CD8-positive, alpha-beta memory T cell (primary cell): Measurements from ENCODE around the gene DCAF8. TPM values are rescaled to one million over a fixed set of nuclear protein-coding genes. Genes with fewer than 3 reads are reported as not detected.
A peak's percentile ranks its signal among the peaks of the same experiment; 100 is the strongest.

Experiments
- CTCF ChIA-PET: fragments of 350-600 bp; sonication (Branson Sonifier 250); formaldehyde crosslinking; loops from one replicate; lab custom pipeline; 2021; ENCODE audit warnings: antibody characterized with exemption; lab: Charles Lee
- POLR2A ChIA-PET: fragments of 350-600 bp; sonication (Branson Sonifier 250); formaldehyde crosslinking; loops from one replicate; lab custom pipeline; 2021; ENCODE audit warnings: antibody characterized with exemption; lab: Charles Lee
- DNase-seq, 5 donors: peaks; one replicate each; pipeline versions ENCODE4 v3.0.0 to v3.0.0-alpha.2; 2020 to 2022; ENCODE audit warnings: mixed read lengths in 1 of 5
- H3K27ac ChIP-seq: one replicate; pipeline ENCODE4 v1.7.0; 2013; ENCODE audit warnings: low read depth, mild to moderate bottlenecking, low read length, moderate library complexity
- H3K27me3 ChIP-seq: 2 replicates; pipeline ENCODE4 v1.7.0; 2013; ENCODE audit warnings: low read length, mild to moderate bottlenecking; ENCODE audit not compliant: insufficient read depth, poor library complexity, severe bottlenecking
- H3K36me3 ChIP-seq: 2 replicates; pipeline ENCODE4 v1.7.0; 2013; ENCODE audit warnings: mild to moderate bottlenecking, low read length, moderate library complexity; ENCODE audit not compliant: insufficient read depth
- H3K4me1 ChIP-seq: 2 replicates; pipeline ENCODE4 v1.7.0; 2013; ENCODE audit warnings: mild to moderate bottlenecking, low read length, moderate library complexity; ENCODE audit not compliant: insufficient read depth
- H3K4me3 ChIP-seq: 2 replicates; pipeline ENCODE4 v1.7.0; 2013; ENCODE audit warnings: mild to moderate bottlenecking, low read length
- H3K9me3 ChIP-seq: 2 replicates; pipeline ENCODE4 v1.7.0; 2013; ENCODE audit warnings: mild to moderate bottlenecking, low read length
- H3K27ac Mint-ChIP-seq, 8 donors: one replicate each; pipeline ENCODE4 v1.8.0; 2020 to 2021; ENCODE audit warnings: mixed read lengths in 8 of 8, mild to moderate bottlenecking in 6 of 8, inconsistent platforms in 3 of 8, moderate library complexity in 3 of 8
- H3K27me3 Mint-ChIP-seq, 2 donors: one replicate each; pipeline ENCODE4 v1.8.0; 2020 to 2021; ENCODE audit warnings: mixed read lengths in 2 of 2, mild to moderate bottlenecking in 1 of 2, moderate library complexity in 1 of 2
- H3K36me3 Mint-ChIP-seq, 3 donors: one replicate each; pipeline ENCODE4 v1.8.0; 2020 to 2021; ENCODE audit warnings: mixed read lengths in 3 of 3, inconsistent platforms in 1 of 3, mild to moderate bottlenecking in 1 of 3
- H3K4me1 Mint-ChIP-seq, 3 donors: one replicate each; pipeline ENCODE4 v1.8.0; 2020 to 2021; ENCODE audit warnings: mixed read lengths in 3 of 3, inconsistent platforms in 1 of 3, mild to moderate bottlenecking in 1 of 3
- H3K4me3 Mint-ChIP-seq, 7 donors: one replicate each; pipeline ENCODE4 v1.8.0; 2020 to 2021; ENCODE audit warnings: mixed read lengths in 7 of 7, mild to moderate bottlenecking in 6 of 7, moderate library complexity in 4 of 7, inconsistent platforms in 2 of 7
- H3K9me3 Mint-ChIP-seq, 5 donors: one replicate each; pipeline ENCODE4 v1.8.0; 2020 to 2022; ENCODE audit warnings: mixed read lengths in 5 of 5, mild to moderate bottlenecking in 3 of 5, moderate library complexity in 2 of 5, inconsistent platforms in 1 of 5
- polyA plus RNA-seq: library from polyadenylated mRNA; unstranded; fragments of 300-500 nt; fragmentation: Illumina TruSeq; gene quantifications from one replicate; pipeline ENCODE4 v1.2.3, GENCODE V29; 2021
- total RNA-seq, 2 experiments: library from RNA; stranded (reverse); gene quantifications; one replicate each; pipeline ENCODE4 v1.2.3, GENCODE V29; 2021

DCAF8 gene
- 10 to 100 TPM; 95.6 to 97.0 TPM for total RNA-seq
- polyA plus RNA-seq, result 54.2 TPM

GRCh38 chr1:160261893-160262794 lies at the start of gene DCAF8:
Gene DCAF8, minus strand, starts transcription at chr1:160262549. Its CDS starts 18,541 bp downstream, at chr1:160244008.
- Mint-ChIP-seq H3K36me3 (peaks cover 3 to 30% (median 5%) of the 10 kb centered on the region in 3 donors), H3K27ac (peak within 1 kb of the TSS; percentile 96 to 100 (median 98)), H3K27me3 (peaks cover 0 to 6% of the 10 kb centered on the region in 2 donors), H3K9me3 (no peaks in the 10 kb centered on the region), H3K4me1 (peaks cover 36 to 56% (median 50%) of the 10 kb centered on the region in 3 donors), H3K4me3 (peak within 1 kb of the TSS; percentile 90 to 100 (median 97))
- no peaks in the 10 kb centered on the region for H3K27me3 ChIP-seq
- H3K36me3 ChIP-seq, result no peaks in the 10 kb centered on the region
- peak within 1 kb of the TSS; percentile 92 for H3K27ac ChIP-seq
- H3K4me1 ChIP-seq, result peaks cover 33% of the 10 kb centered on the region
- CTCF ChIA-PET, result interaction anchor here (0.8 to 6.4 kb wide), 6 partner anchors 10 to 176 kb away, joined by 3 to 35 read pairs (median 6); partner anchors contain the start of gene PEX19
- POLR2A ChIA-PET, result interaction anchor here (0.7 to 2.2 kb wide), 10 partner anchors 10 to 856 kb away, joined by 3 to 35 read pairs (median 4); partner anchors contain the start of genes IGSF8, NIT1, PEA15 and PEX19
- peak within 1 kb of the TSS; percentile 83 for H3K4me3 ChIP-seq
- peak; percentile 95 to 99 (median 96) for DNase-seq
- H3K9me3 ChIP-seq, result no peaks in the 10 kb centered on the region

GRCh38 chr1:160309571-160309970 lies 47.2 kb upstream of the DCAF8 start:
- Histone ChIP-seq H3K36me3 (peaks cover 79% of the 10 kb centered on the region), H3K9me3 (no peaks in the 10 kb centered on the region), H3K4me3 (no peak overlapping the region), H3K4me1 (no peaks in the 10 kb centered on the region), H3K27ac (no peak overlapping the region), H3K27me3 (no peaks in the 10 kb centered on the region)
- Mint-ChIP-seq H3K27ac (peak overlapping the region in 3 of 8 donors; percentile 38 to 58 (median 49)), H3K4me3 (no peak overlapping the region), H3K36me3 (peaks cover 18 to 93% (median 31%) of the 10 kb centered on the region in 3 donors), H3K9me3 (no peaks in the 10 kb centered on the region), H3K27me3 (no peaks in the 10 kb centered on the region), H3K4me1 (peaks cover 0 to 1% (median 0%) of the 10 kb centered on the region in 3 donors)
- ChIA-PET CTCF (no interaction called here), POLR2A (no interaction called here)
- DNase-seq, result no peak

- peaks cover 0 to 1% (median 0%) of the 10 kb centered on the region in 3 donors for H3K4me1 Mint-ChIP-seq
- no peak for DNase-seq
- peaks cover 17 to 91% (median 30%) of the 10 kb centered on the region in 3 donors for H3K36me3 Mint-ChIP-seq
- H3K9me3 ChIP-seq, result no peaks in the 10 kb centered on the region
- POLR2A ChIA-PET, result interaction anchor here (0.6 kb wide), 1 partner anchor 11 kb away, joined by 4 read pairs; no protein-coding TSS in a partner anchor
- H3K9me3 Mint-ChIP-seq, result no peaks in the 10 kb centered on the region
- H3K4me3 Mint-ChIP-seq, result no peak overlapping the region
- H3K36me3 ChIP-seq, result peaks cover 75% of the 10 kb centered on the region
- peak overlapping the region in 4 of 8 donors; percentile 38 to 58 (median 45) for H3K27ac Mint-ChIP-seq
- H3K27ac ChIP-seq, result no peak overlapping the region
- H3K27me3 ChIP-seq, result no peaks in the 10 kb centered on the region
- H3K27me3 Mint-ChIP-seq, result no peaks in the 10 kb centered on the region
- CTCF ChIA-PET, result no interaction called here
- H3K4me3 ChIP-seq, result no peak overlapping the region
- no peaks in the 10 kb centered on the region for H3K4me1 ChIP-seq
Measured at GRCh38 chr1:160309185-160309557, 46.8 kb upstream of the DCAF8 start.

- Histone ChIP-seq H3K27me3 (no peaks in the 10 kb centered on the region), H3K27ac (no peak overlapping the region), H3K9me3 (no peaks in the 10 kb centered on the region), H3K36me3 (peaks cover 69% of the 10 kb centered on the region), H3K4me1 (no peaks in the 10 kb centered on the region), H3K4me3 (no peak overlapping the region)
- Mint-ChIP-seq H3K27ac (peak overlapping the region in 4 of 8 donors; percentile 6 to 48 (median 27)), H3K9me3 (no peaks in the 10 kb centered on the region), H3K4me1 (peaks cover 0 to 1% (median 0%) of the 10 kb centered on the region in 3 donors), H3K4me3 (no peak overlapping the region), H3K27me3 (no peaks in the 10 kb centered on the region), H3K36me3 (peaks cover 16 to 88% (median 29%) of the 10 kb centered on the region in 3 donors)
- CTCF ChIA-PET, result interaction anchor here (1.4 kb wide), 1 partner anchor 115 kb away, joined by 3 read pairs; no protein-coding TSS in a partner anchor
- POLR2A ChIA-PET, result interaction anchor here (0.6 kb wide), 1 partner anchor 10 kb away, joined by 4 read pairs; no protein-coding TSS in a partner anchor
- DNase-seq, result no peak
Measured at GRCh38 chr1:160308451-160309184, 46.3 kb upstream of the DCAF8 start.

GRCh38 chr1:160307118-160307791 lies 44.9 kb upstream of the DCAF8 start:
- Mint-ChIP-seq H3K4me1 (peaks cover 0 to 1% (median 0%) of the 10 kb centered on the region in 3 donors), H3K9me3 (no peaks in the 10 kb centered on the region), H3K27ac (peak overlapping the region in 2 of 8 donors; percentile 24 to 80), H3K36me3 (peaks cover 19 to 86% (median 21%) of the 10 kb centered on the region in 3 donors), H3K27me3 (no peaks in the 10 kb centered on the region), H3K4me3 (no peak overlapping the region)
- H3K27ac ChIP-seq, result no peak overlapping the region
- no peak overlapping the region for H3K4me3 ChIP-seq
- no peaks in the 10 kb centered on the region for H3K4me1 ChIP-seq
- no peak for DNase-seq
- peaks cover 61% of the 10 kb centered on the region for H3K36me3 ChIP-seq
- no peaks in the 10 kb centered on the region for H3K27me3 ChIP-seq
- ChIA-PET POLR2A (no interaction called here), CTCF (interaction anchor here (1.4 kb wide), 1 partner anchor 114 kb away, joined by 3 read pairs; no protein-coding TSS in a partner anchor)
- H3K9me3 ChIP-seq, result no peaks in the 10 kb centered on the region

- Histone ChIP-seq H3K4me1 (no peaks in the 10 kb centered on the region), H3K4me3 (no peak overlapping the region), H3K36me3 (peaks cover 42% of the 10 kb centered on the region), H3K9me3 (no peaks in the 10 kb centered on the region), H3K27me3 (no peaks in the 10 kb centered on the region), H3K27ac (no peak overlapping the region)
- ChIA-PET CTCF (interaction anchor here (4.9 kb wide), 1 partner anchor 8 kb away, joined by 26 read pairs; no protein-coding TSS in a partner anchor), POLR2A (no interaction called here)
- H3K9me3 Mint-ChIP-seq, result no peaks in the 10 kb centered on the region
- no peak for DNase-seq
- H3K4me1 Mint-ChIP-seq, result no peaks in the 10 kb centered on the region
- no peak overlapping the region for H3K4me3 Mint-ChIP-seq
- H3K27ac Mint-ChIP-seq, result peak overlapping the region in 1 of 8 donors; percentile 55
- H3K27me3 Mint-ChIP-seq, result no peaks in the 10 kb centered on the region
- H3K36me3 Mint-ChIP-seq, result peaks cover 5 to 82% (median 27%) of the 10 kb centered on the region in 3 donors
Measured at GRCh38 chr1:160300173-160300572, 37.8 kb upstream of the DCAF8 start.

GRCh38 chr1:160296036-160296435 lies 33.7 kb upstream of the DCAF8 start:
- CTCF ChIA-PET, result interaction anchor here (1.0 to 2.1 kb wide), 2 partner anchors 103 to 211 kb away, joined by 4 to 6 read pairs; no protein-coding TSS in a partner anchor
- Mint-ChIP-seq H3K36me3 (peaks cover 4 to 95% (median 40%) of the 10 kb centered on the region in 3 donors), H3K27me3 (no peaks in the 10 kb centered on the region)

More at GRCh38 chr1:160296036-160296435, 33.7 kb upstream of the DCAF8 start:
- POLR2A ChIA-PET, result no interaction called here
- Histone ChIP-seq H3K4me3 (no peak overlapping the region), H3K9me3 (no peaks in the 10 kb centered on the region), H3K27ac (no peak overlapping the region), H3K27me3 (no peaks in the 10 kb centered on the region), H3K36me3 (peaks cover 75% of the 10 kb centered on the region), H3K4me1 (peaks cover 2% of the 10 kb centered on the region)
- no peak for DNase-seq
- Mint-ChIP-seq H3K4me3 (no peak overlapping the region), H3K9me3 (no peaks in the 10 kb centered on the region), H3K4me1 (peaks cover 0 to 5% (median 3%) of the 10 kb centered on the region in 3 donors), H3K27ac (peak overlapping the region in 2 of 8 donors; percentile 27 to 61)
